Measurements from ENCODE around the gene NCBP3.
"Not testable (repeated sequence)": the region's sequence is repeated elsewhere in the genome, so short reads cannot be mapped to it uniquely, and the experiment has no call there.

GRCh38 chr17:3854204-3854603 lies 8.2 kb upstream of the NCBP3 start:
- TF ChIP-seq CTCF (IDR thresholded peaks at IDR 0.05); ZFX (IDR thresholded peaks at IDR 0.05; ENCODE audit: borderline replicate concordance): not testable (repeated sequence)

All from 22Rv1 (cell line).